Omental fat pad (tissue), 4 donors: Measurements from ENCODE around the gene OXTR. TPM values are rescaled to one million over a fixed set of nuclear protein-coding genes. Genes with fewer than 3 reads are reported as not detected.

ENCODE experiments used
- ATAC-seq: fragments of 150-250 bp; one replicate; pipeline ENCODE4 v1.9.1; 2016; ENCODE audit warnings: mild to moderate bottlenecking, moderate library complexity; ENCODE audit not compliant: low FRiP score
- DNase-seq: peaks from one replicate; pipeline ENCODE4 v3.0.0-alpha.2; 2019; ENCODE audit warnings: low spot score
- CTCF ChIP-seq, 3 donors: fragments of 450-650 bp; IDR thresholded peaks; one replicate each; pipeline ENCODE4 v1.5.1; 2016 to 2017; ENCODE audit warnings: antibody characterized with exemption in 3 of 3, mild to moderate bottlenecking in 3 of 3, moderate library complexity in 2 of 3
- total RNA-seq, 4 donors: library from RNA; depleted of rRNA; stranded (reverse); fragments of >200 nt; gene quantifications; one replicate each; pipeline ENCODE4 v1.1.0, GENCODE V29; 2016

Gene OXTR
- total RNA-seq, 4 donors from 2014 or later, result 0.13 to 2.4 (median 0.83) TPM

- TF ChIP-seq CTCF (IDR thresholded peaks at IDR 0.05), result no peak
- no peak for ATAC-seq
- DNase-seq, result no peak
Measured at GRCh38 chr3:8732413-8732812, 37.0 kb downstream of the OXTR start.

GRCh38 chr3:8730656-8731055, 38.8 kb downstream of the OXTR start:
- DNase-seq, result no peak
- no peak for TF ChIP-seq CTCF (IDR thresholded peaks at IDR 0.05)
- ATAC-seq, result no peak

- no peak for ATAC-seq
- DNase-seq, result no peak
- no peak for TF ChIP-seq CTCF (IDR thresholded peaks at IDR 0.05)
Measured at GRCh38 chr3:8729479-8729878, 39.9 kb downstream of the OXTR start.

GRCh38 chr3:8727605-8728512, 41.6 kb downstream of the OXTR start:
- ATAC-seq (no peak), DNase-seq (no peak)

GRCh38 chr3:8724108-8724752, 45.2 kb downstream of the OXTR start:
- no peak for TF ChIP-seq CTCF (IDR thresholded peaks at IDR 0.05)
- no peak for DNase-seq
- no peak for ATAC-seq

More at GRCh38 chr3:8727605-8728512, 41.6 kb downstream of the OXTR start:
- no peak for TF ChIP-seq CTCF (IDR thresholded peaks at IDR 0.05)

GRCh38 chr3:8723612-8724011, 45.8 kb downstream of the OXTR start:
- ATAC-seq, result no peak
- no peak for TF ChIP-seq CTCF (IDR thresholded peaks at IDR 0.05)
- no peak for DNase-seq
